PC-3 (cell line): ENCODE data around the gene GLTPD2. TPM values are rescaled to one million over a fixed set of nuclear protein-coding genes. Genes with fewer than 3 reads are reported as not detected.

Source experiments
- ATAC-seq: fragments of 200-7000 bp; cut with Tn5 transposase; 2 replicates; pipeline ENCODE4 v1.9.1; 2020; ENCODE audit warnings: mild to moderate bottlenecking, moderate library complexity
- BruUV-seq: library from RNA; stranded (reverse); fragments of 400-500 nt; replicated peaks from 2 replicates; lab custom pipeline; 2021; lab: Mats Ljungman, UMichigan
- CTCF ChIA-PET: fragments of 300-600 bp; sonication (Branson Sonifier 250); formaldehyde crosslinking; loops from one replicate; lab custom pipeline; 2022; ENCODE audit warnings: antibody characterized with exemption; lab: Charles Lee
- POLR2A ChIA-PET: fragments of 300-600 bp; sonication (Branson Sonifier 250); formaldehyde crosslinking; loops from one replicate; lab custom pipeline; 2022; ENCODE audit warnings: antibody characterized with exemption; ENCODE audit not compliant: unreplicated experiment; lab: Charles Lee
- DNase-seq: peaks from one replicate; pipeline ENCODE4 v3.0.0-alpha.2; 2015
- H2AFZ ChIP-seq: fragments of 300-600 bp; sonication (generic); 2 replicates; pipeline ENCODE4 v1.6.0; 2016; ENCODE audit warnings: antibody characterized with exemption, low read length
- H3F3A ChIP-seq: fragments of 300-600 bp; sonication (generic); one replicate; pipeline ENCODE4 v1.6.0; 2017; ENCODE audit warnings: antibody characterized with exemption, low read length, control low read depth, mild to moderate bottlenecking; ENCODE audit not compliant: unreplicated experiment
- H3K27ac ChIP-seq: fragments of 300-600 bp; sonication (generic); 2 replicates; pipeline ENCODE4 v1.5.1; 2016; ENCODE audit warnings: mild to moderate bottlenecking, low read length
- H3K27me3 ChIP-seq: fragments of 300-600 bp; sonication (generic); 2 replicates; pipeline ENCODE4 v1.6.1; 2016; ENCODE audit warnings: low read length, mixed read lengths
- H3K36me3 ChIP-seq: fragments of 300-600 bp; sonication (generic); 2 replicates; pipeline ENCODE4 v1.6.1; 2016; ENCODE audit warnings: low read depth, mixed run types, low read length, mixed read lengths
- H3K4me1 ChIP-seq: fragments of 300-600 bp; sonication (generic); 2 replicates; pipeline ENCODE4 v1.5.1; 2016; ENCODE audit warnings: low read length; ENCODE audit not compliant: insufficient read depth
- H3K4me2 ChIP-seq: fragments of 300-600 bp; sonication (generic); 2 replicates; pipeline ENCODE4 v1.6.0; 2016; ENCODE audit warnings: low read length
- H3K4me3 ChIP-seq: fragments of 300-600 bp; sonication (generic); 2 replicates; pipeline ENCODE4 v1.5.1; 2016; ENCODE audit warnings: mild to moderate bottlenecking, low read length, mixed read lengths
- H3K79me2 ChIP-seq: fragments of 300-600 bp; sonication (generic); 2 replicates; pipeline ENCODE4 v1.6.1; 2017; ENCODE audit warnings: low read length, mixed read lengths
- H3K9ac ChIP-seq: fragments of 300-600 bp; sonication (generic); 2 replicates; pipeline ENCODE4 v1.6.0; 2016; ENCODE audit warnings: mild to moderate bottlenecking, low read length
- H3K9me2 ChIP-seq: fragments of 300-600 bp; sonication (generic); replicated peaks from 2 replicates; pipeline ENCODE4 v1.6.1; 2016; ENCODE audit warnings: mixed run types, low read length, mixed read lengths
- H3K9me3 ChIP-seq: fragments of 300-600 bp; sonication (generic); 2 replicates; pipeline ENCODE4 v1.6.1; 2016; ENCODE audit warnings: low read length, mixed read lengths
- H4K20me1 ChIP-seq: fragments of 300-600 bp; sonication (generic); 2 replicates; pipeline ENCODE4 v1.6.1; 2016; ENCODE audit warnings: low read length, mixed read lengths
- EZH2 ChIP-seq: fragments of 300-600 bp; sonication (generic); IDR thresholded peaks from one replicate; pipeline ENCODE4 v1.6.1; 2017; ENCODE audit warnings: antibody characterized with exemption, mild to moderate bottlenecking, low read length; ENCODE audit not compliant: unreplicated experiment
- EZH2phosphoT487 ChIP-seq: fragments of 300-600 bp; sonication (generic); IDR thresholded peaks from 2 replicates; pipeline ENCODE4 v1.6.1; 2018; ENCODE audit warnings: mild to moderate bottlenecking, antibody characterized with exemption, low read length, borderline replicate concordance
- intact Hi-C: fragments of 100-400 bp; cut with micrococcal nuclease; formaldehyde crosslinking; loops from 2 replicates; pipeline ENCODE4 v1.9.0; 2023
- total RNA-seq: library from RNA; depleted of rRNA; stranded (reverse); fragments of >200 nt; gene quantifications from 2 replicates; pipeline ENCODE4 v1.2.3, GENCODE V29; 2014
- TF ChIP-seq, protein P1 (sequence below): fragments of 300-600 bp; sonication (generic); conservative IDR thresholded peaks from 2 replicates; pipeline ENCODE4 v1.5.1; 2017; ENCODE audit warnings: antibody characterized with exemption, low read depth, mild to moderate bottlenecking, low read length

GLTPD2 gene
- total RNA-seq, 1 experiment from 2014 or later: not detected

DNA sequence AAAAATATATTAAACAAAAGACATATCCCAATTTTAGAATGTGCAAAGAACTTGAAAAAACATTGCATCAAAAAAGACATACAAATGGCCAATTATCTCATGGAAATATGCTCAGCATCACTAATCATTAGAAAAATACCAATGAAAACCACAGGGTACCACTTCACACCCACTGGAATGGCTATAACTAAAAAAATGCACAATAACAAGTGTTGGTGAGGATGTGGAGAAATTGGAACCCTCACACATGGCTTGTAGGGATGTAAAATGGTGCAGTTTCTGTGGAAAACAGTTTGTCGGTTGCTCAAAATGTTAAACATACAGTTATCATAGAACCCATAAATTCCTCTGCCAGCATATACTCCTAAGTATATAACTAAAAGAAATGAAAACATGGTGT lies 6.4 kb downstream of the GLTPD2 start:
- Histone ChIP-seq H4K20me1 (no peaks in the 10 kb centered on the region), H3F3A (no peaks in the 10 kb centered on the region), H3K9me3 (no peaks in the 10 kb centered on the region), H3K27ac (no peak overlapping the region), H3K4me3 (peak overlapping the region; percentile 96; the same call in 1 of the 2 replicates), H3K4me2 (peak overlapping the region; percentile 25; the same call in 1 of the 2 replicates), H3K36me3 (peaks cover 5% of the 10 kb centered on the region; the same call in 1 of the 2 replicates), H3K27me3 (no peaks in the 10 kb centered on the region), H2AFZ (peak overlapping the region; percentile 73), H3K9me2 (no peaks in the 10 kb centered on the region), H3K79me2 (peaks cover 20% of the 10 kb centered on the region), H3K4me1 (peaks cover 10% of the 10 kb centered on the region; the same call in 1 of the 2 replicates), H3K9ac (no peak overlapping the region)
- POLR2A ChIA-PET: no interaction called here
- no peak for TF ChIP-seq EZH2phosphoT487
- TF ChIP-seq, protein P1, sequence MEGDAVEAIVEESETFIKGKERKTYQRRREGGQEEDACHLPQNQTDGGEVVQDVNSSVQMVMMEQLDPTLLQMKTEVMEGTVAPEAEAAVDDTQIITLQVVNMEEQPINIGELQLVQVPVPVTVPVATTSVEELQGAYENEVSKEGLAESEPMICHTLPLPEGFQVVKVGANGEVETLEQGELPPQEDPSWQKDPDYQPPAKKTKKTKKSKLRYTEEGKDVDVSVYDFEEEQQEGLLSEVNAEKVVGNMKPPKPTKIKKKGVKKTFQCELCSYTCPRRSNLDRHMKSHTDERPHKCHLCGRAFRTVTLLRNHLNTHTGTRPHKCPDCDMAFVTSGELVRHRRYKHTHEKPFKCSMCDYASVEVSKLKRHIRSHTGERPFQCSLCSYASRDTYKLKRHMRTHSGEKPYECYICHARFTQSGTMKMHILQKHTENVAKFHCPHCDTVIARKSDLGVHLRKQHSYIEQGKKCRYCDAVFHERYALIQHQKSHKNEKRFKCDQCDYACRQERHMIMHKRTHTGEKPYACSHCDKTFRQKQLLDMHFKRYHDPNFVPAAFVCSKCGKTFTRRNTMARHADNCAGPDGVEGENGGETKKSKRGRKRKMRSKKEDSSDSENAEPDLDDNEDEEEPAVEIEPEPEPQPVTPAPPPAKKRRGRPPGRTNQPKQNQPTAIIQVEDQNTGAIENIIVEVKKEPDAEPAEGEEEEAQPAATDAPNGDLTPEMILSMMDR: no peak
- no peak for TF ChIP-seq EZH2
- BruUV-seq: no TSS peak
- CTCF ChIA-PET: no interaction called here
- DNase-seq (no peak), ATAC-seq (no peak)
- intact Hi-C loops: no loop called here

DNA sequence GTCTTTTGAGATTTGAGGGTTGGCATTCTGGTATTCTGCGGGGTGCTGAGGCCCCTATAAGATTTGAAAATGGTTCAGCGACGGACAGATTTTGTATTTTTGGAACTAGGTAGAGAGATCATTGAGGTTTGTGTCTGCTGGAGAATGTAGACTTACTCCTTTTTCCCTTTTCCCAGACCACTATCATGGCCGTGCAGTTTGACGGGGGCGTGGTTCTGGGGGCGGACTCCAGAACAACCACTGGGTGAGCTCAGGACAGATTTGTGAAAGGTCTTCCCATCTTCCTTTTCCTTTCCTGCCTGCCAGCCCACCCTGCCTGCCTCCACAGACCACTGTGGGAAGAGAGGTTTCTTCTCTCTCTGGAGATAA lies 7.8 kb downstream of the GLTPD2 start:
- peak; percentile 77 for ATAC-seq
- no peaks in the 10 kb centered on the region for H3K9me2 ChIP-seq
- ChIA-PET POLR2A (interaction anchor here (0.6 kb wide), 1 partner anchor 40 kb away, joined by 3 read pairs; no protein-coding TSS in a partner anchor), CTCF (interaction anchor here (0.6 to 0.8 kb wide), 2 partner anchors 48 to 107 kb away, joined by 3 read pairs; partner anchors contain the start of gene CHRNE)
- peak overlapping the region; percentile 92 for H3K4me2 ChIP-seq
- H3K79me2 ChIP-seq: peaks cover 20% of the 10 kb centered on the region
- H3K4me1 ChIP-seq: 0 out of 2 replicates have a peak, but pooled peaks cover 6% of the 10 kb centered on the region
- peak overlapping the region; percentile 55 for H3K27ac ChIP-seq
- no peaks in the 10 kb centered on the region for H3K27me3 ChIP-seq
- intact Hi-C loops: no loop called here
- no peaks in the 10 kb centered on the region for H3F3A ChIP-seq
- peak overlapping the region; percentile 96 for H3K4me3 ChIP-seq
- TF ChIP-seq EZH2phosphoT487: no peak
- peak; percentile 36 for DNase-seq
- H3K9ac ChIP-seq: peak overlapping the region; percentile 96
- H3K9me3 ChIP-seq: no peaks in the 10 kb centered on the region
- TSS peak; percentile 69 for BruUV-seq
- H2AFZ ChIP-seq: peak overlapping the region; percentile 73
- peaks cover 5% of the 10 kb centered on the region; the same call in 1 of the 2 replicates for H3K36me3 ChIP-seq
- no peaks in the 10 kb centered on the region for H4K20me1 ChIP-seq

DNA sequence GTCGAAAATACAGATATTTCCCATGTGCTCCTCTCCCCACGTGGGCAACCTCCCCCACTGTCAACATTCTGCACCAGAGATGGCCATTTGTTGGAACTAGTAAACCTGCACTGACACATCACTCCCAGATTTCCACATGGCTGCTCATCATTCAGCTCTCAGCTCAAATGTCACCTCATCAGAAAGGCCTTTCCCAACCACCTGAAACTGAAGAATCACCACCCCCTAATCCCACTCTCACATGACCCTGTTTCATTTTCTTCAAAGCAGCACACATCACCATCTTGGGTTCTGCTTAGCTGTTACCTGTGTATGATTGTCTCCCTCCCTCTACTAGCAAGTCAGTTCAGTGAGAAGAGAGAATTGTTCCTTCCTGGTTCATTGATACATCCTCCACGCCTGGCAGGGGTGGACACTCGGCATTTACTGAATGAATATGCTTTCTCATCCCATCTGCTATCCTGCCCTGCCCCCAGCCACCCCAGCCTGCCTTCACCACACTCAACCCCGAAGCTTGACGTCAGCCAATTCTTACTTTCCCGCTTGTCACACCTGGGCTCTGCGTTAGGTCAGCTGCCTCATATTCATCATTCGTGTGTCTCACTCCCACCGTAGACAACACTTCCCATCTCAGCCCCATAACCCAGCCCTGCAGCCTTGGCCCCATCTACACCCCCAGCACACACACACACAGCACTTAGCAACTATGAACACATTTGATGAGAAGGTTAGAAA lies 11.9 kb downstream of the GLTPD2 start:
- Histone ChIP-seq H3K9me2 (no peaks in the 10 kb centered on the region), H3K4me1 (0 out of 2 replicates have a peak, but pooled peaks cover 6% of the 10 kb centered on the region), H2AFZ (no peak overlapping the region), H3K27me3 (no peaks in the 10 kb centered on the region), H3K27ac (no peak overlapping the region), H3K4me2 (no peak overlapping the region), H4K20me1 (no peaks in the 10 kb centered on the region), H3K79me2 (peaks cover 20% of the 10 kb centered on the region), H3K4me3 (no peak overlapping the region), H3F3A (no peaks in the 10 kb centered on the region), H3K9ac (no peak overlapping the region), H3K9me3 (no peaks in the 10 kb centered on the region), H3K36me3 (peaks cover 5% of the 10 kb centered on the region; the same call in 1 of the 2 replicates)
- ATAC-seq (no peak), DNase-seq (no peak)
- POLR2A ChIA-PET: no interaction called here
- intact Hi-C loops: no loop called here
- CTCF ChIA-PET: no interaction called here
- TF ChIP-seq, protein P1: no peak
- TF ChIP-seq EZH2phosphoT487 (no peak), EZH2 (no peak)
- no TSS peak for BruUV-seq
